KMS-11 (cell line): ENCODE results near the gene MFSD6L.

Experiments used
- H2AFZ ChIP-seq: fragments of 200-600 bp; sonication (generic); 2 replicates; pipeline ENCODE4 v1.6.1; 2016; ENCODE audit warnings: antibody characterized with exemption, mixed run types, low read depth
- H3K27ac ChIP-seq: fragments of 200-600 bp; sonication (generic); 2 replicates; pipeline ENCODE4 v1.6.1; 2016; ENCODE audit warnings: mild to moderate bottlenecking, mixed run types
- H3K27me3 ChIP-seq: fragments of 200-600 bp; sonication (generic); 2 replicates; pipeline ENCODE4 v1.6.1; 2017; ENCODE audit warnings: mild to moderate bottlenecking, low read depth, mixed run types, moderate library complexity; ENCODE audit not compliant: insufficient read depth
- H3K36me3 ChIP-seq: fragments of 200-600 bp; sonication (generic); 2 replicates; pipeline ENCODE4 v1.6.1; 2017; ENCODE audit warnings: mild to moderate bottlenecking, mixed run types; ENCODE audit not compliant: insufficient read depth
- H3K4me1 ChIP-seq: fragments of 200-600 bp; sonication (generic); 2 replicates; pipeline ENCODE4 v1.6.1; 2016; ENCODE audit warnings: mild to moderate bottlenecking, low read depth, mixed run types; ENCODE audit not compliant: poor library complexity, severe bottlenecking
- H3K4me2 ChIP-seq: fragments of 200-600 bp; sonication (generic); 2 replicates; pipeline ENCODE4 v1.7.0; 2016; ENCODE audit warnings: mild to moderate bottlenecking, mixed run types
- H3K4me3 ChIP-seq: fragments of 200-600 bp; sonication (generic); IDR thresholded peaks from 2 replicates; pipeline ENCODE4 v1.6.1; 2017; ENCODE audit warnings: low read depth, low read length, mixed read lengths; ENCODE audit not compliant: insufficient read depth
- H3K79me2 ChIP-seq: fragments of 200-600 bp; sonication (generic); 2 replicates; pipeline ENCODE4 v1.6.1; 2016; ENCODE audit warnings: low read depth, mixed run types; ENCODE audit not compliant: insufficient read depth
- H3K9ac ChIP-seq: fragments of 200-600 bp; sonication (generic); 2 replicates; pipeline ENCODE4 v1.6.1; 2016; ENCODE audit warnings: mild to moderate bottlenecking, mixed run types
- H4K20me1 ChIP-seq: fragments of 200-600 bp; sonication (generic); 2 replicates; pipeline ENCODE4 v1.6.1; 2016; ENCODE audit warnings: mild to moderate bottlenecking, mixed run types; ENCODE audit not compliant: insufficient read depth
- CTCF ChIP-seq: fragments of 200-600 bp; sonication (generic); conservative IDR thresholded peaks from 2 replicates; pipeline ENCODE4 v1.6.1; 2017; ENCODE audit warnings: low read depth, mild to moderate bottlenecking, antibody characterized with exemption, low read length, moderate library complexity, mixed read lengths

The MFSD6L gene

GRCh38 chr17:8753976-8754440 lies 45.2 kb downstream of the MFSD6L start:
- Histone ChIP-seq H3K79me2 (no peaks in the 10 kb centered on the region), H3K36me3 (no peaks in the 10 kb centered on the region), H3K9ac (no peak overlapping the region), H4K20me1 (no peaks in the 10 kb centered on the region), H2AFZ (no peak overlapping the region), H3K4me2 (no peak overlapping the region), H3K27me3 (no peaks in the 10 kb centered on the region), H3K4me3 (no peak overlapping the region), H3K4me1 (no peaks in the 10 kb centered on the region), H3K27ac (no peak overlapping the region)
- TF ChIP-seq CTCF: 0 out of 2 replicates have a peak, but pooled peaks have one; percentile 7

GRCh38 chr17:8753136-8753975 lies 45.8 kb downstream of the MFSD6L start:
- Histone ChIP-seq H2AFZ (no peak overlapping the region), H3K27ac (no peak overlapping the region), H3K79me2 (no peaks in the 10 kb centered on the region), H4K20me1 (no peaks in the 10 kb centered on the region), H3K9ac (no peak overlapping the region), H3K4me1 (no peaks in the 10 kb centered on the region), H3K36me3 (no peaks in the 10 kb centered on the region), H3K27me3 (no peaks in the 10 kb centered on the region), H3K4me2 (no peak overlapping the region), H3K4me3 (no peak overlapping the region)
- 0 out of 2 replicates have a peak, but pooled peaks have one; percentile 11 for TF ChIP-seq CTCF

- no peak for TF ChIP-seq CTCF
- H3K4me3 ChIP-seq: no peak overlapping the region
- H3K79me2 ChIP-seq: no peaks in the 10 kb centered on the region
- H3K4me1 ChIP-seq: no peaks in the 10 kb centered on the region
- H3K36me3 ChIP-seq: no peaks in the 10 kb centered on the region
- no peak overlapping the region for H3K27ac ChIP-seq
- H3K9ac ChIP-seq: no peak overlapping the region
- H3K27me3 ChIP-seq: no peaks in the 10 kb centered on the region
- H2AFZ ChIP-seq: no peak overlapping the region
- no peak overlapping the region for H3K4me2 ChIP-seq
- no peaks in the 10 kb centered on the region for H4K20me1 ChIP-seq
Observed at GRCh38 chr17:8749616-8750015, 49.5 kb downstream of the MFSD6L start.

- Histone ChIP-seq H3K4me2 (no peak overlapping the region), H3K4me3 (no peak overlapping the region), H4K20me1 (no peaks in the 10 kb centered on the region), H3K27ac (no peak overlapping the region), H3K9ac (no peak overlapping the region), H2AFZ (no peak overlapping the region), H3K27me3 (no peaks in the 10 kb centered on the region), H3K36me3 (no peaks in the 10 kb centered on the region), H3K4me1 (no peaks in the 10 kb centered on the region), H3K79me2 (no peaks in the 10 kb centered on the region)
- TF ChIP-seq CTCF: no peak
Observed at GRCh38 chr17:8747742-8748141, 51.4 kb downstream of the MFSD6L start.
